ENCODE results near the gene POP7. TPM values are rescaled to one million over a fixed set of nuclear protein-coding genes. Genes with fewer than 3 reads are reported as not detected.
"Not testable (repeated sequence)": the region's sequence is repeated elsewhere in the genome, so short reads cannot be mapped to it uniquely, and the experiment has no call there.

The POP7 gene
- total RNA-seq, 1 donor from 2014 or later: 52.8 TPM

- no peak for DNase-seq (ENCODE audit: low read depth)
- no peak for TF ChIP-seq CTCF (IDR thresholded peaks at IDR 0.05; ENCODE audit: insufficient read depth, low read length, poor library complexity, severe bottlenecking)
- no peaks in the 10 kb centered on the region for H3K36me3 ChIP-seq (ENCODE audit: control insufficient read depth, insufficient read depth, low read length)
- no peaks in the 10 kb centered on the region for H3K27me3 ChIP-seq (ENCODE audit: control insufficient read depth, insufficient read depth, low read length)
- no peak overlapping the region for H3K4me3 ChIP-seq (ENCODE audit: low read depth, low read length)
Observed at GRCh38 chr7:100710452-100710851, 4.5 kb downstream of the POP7 start.

GRCh38 chr7:100711369-100711768 is 5.4 kb downstream of the POP7 start:
- no peak for DNase-seq (ENCODE audit: low read depth)
- Histone ChIP-seq H3K27me3 (ENCODE audit: control insufficient read depth, insufficient read depth, low read length) (no peaks in the 10 kb centered on the region), H3K4me3 (ENCODE audit: low read depth, low read length) (no peak overlapping the region), H3K36me3 (ENCODE audit: control insufficient read depth, insufficient read depth, low read length) (no peaks in the 10 kb centered on the region)
- TF ChIP-seq CTCF (IDR thresholded peaks at IDR 0.05; ENCODE audit: insufficient read depth, low read length, poor library complexity, severe bottlenecking): no peak

GRCh38 chr7:100714725-100715124 is 8.8 kb downstream of the POP7 start:
- DNase-seq (ENCODE audit: low read depth): no peak
- Histone ChIP-seq H3K36me3 (ENCODE audit: control insufficient read depth, insufficient read depth, low read length) (no peaks in the 10 kb centered on the region), H3K4me3 (ENCODE audit: low read depth, low read length) (no peak overlapping the region), H3K27me3 (ENCODE audit: control insufficient read depth, insufficient read depth, low read length) (peaks cover 6% of the 10 kb centered on the region)
- no peak for TF ChIP-seq CTCF (IDR thresholded peaks at IDR 0.05; ENCODE audit: insufficient read depth, low read length, poor library complexity, severe bottlenecking)

- H3K27me3 ChIP-seq (ENCODE audit: control insufficient read depth, insufficient read depth, low read length): peaks cover 27% of the 10 kb centered on the region
- not testable (repeated sequence) for DNase-seq (ENCODE audit: low read depth); H3K4me3 ChIP-seq (ENCODE audit: low read depth, low read length); H3K36me3 ChIP-seq (ENCODE audit: control insufficient read depth, insufficient read depth, low read length)
Observed at GRCh38 chr7:100717073-100717472, 11.2 kb downstream of the POP7 start.

- Histone ChIP-seq H3K36me3 (ENCODE audit: control insufficient read depth, insufficient read depth, low read length) (no peaks in the 10 kb centered on the region), H3K27me3 (ENCODE audit: control insufficient read depth, insufficient read depth, low read length) (peaks cover 39% of the 10 kb centered on the region), H3K4me3 (ENCODE audit: low read depth, low read length) (no peak overlapping the region)
- peak; percentile 39 for TF ChIP-seq CTCF (IDR thresholded peaks at IDR 0.05; ENCODE audit: insufficient read depth, low read length, poor library complexity, severe bottlenecking)
- no peak for DNase-seq (ENCODE audit: low read depth)
Observed at GRCh38 chr7:100719523-100720278, 13.8 kb downstream of the POP7 start.

GRCh38 chr7:100720279-100720670 is 14.4 kb downstream of the POP7 start, which contains the start of gene EPO:
EPO (plus strand) TSS chr7:100720468; CDS start chr7:100720981, 513 bp downstream.
- TF ChIP-seq CTCF (IDR thresholded peaks at IDR 0.05; ENCODE audit: insufficient read depth, low read length, poor library complexity, severe bottlenecking): no peak
- no peak within 1 kb of the TSS for H3K4me3 ChIP-seq (ENCODE audit: low read depth, low read length)
- H3K36me3 ChIP-seq (ENCODE audit: control insufficient read depth, insufficient read depth, low read length): no peaks in the 10 kb centered on the region
- no peak for DNase-seq (ENCODE audit: low read depth)
- H3K27me3 ChIP-seq (ENCODE audit: control insufficient read depth, insufficient read depth, low read length): peaks cover 39% of the 10 kb centered on the region
